HepG2 (cell line): ENCODE measurements around the gene VANGL2. TPM values are rescaled to one million over a fixed set of nuclear protein-coding genes. Genes with fewer than 3 reads are reported as not detected.

Source experiments
- CEBPZ ChIP-seq: IDR thresholded peaks from 2 replicates; pipeline ENCODE4 v1.6.1; 2012; ENCODE audit warnings: low read length, improper control_type of control experiment
- FOXA1 ChIP-seq, 2 experiments: fragments of 450-650 bp in 1 of 2; sonication (generic) in 1 of 2; formaldehyde crosslinking in 1 of 2; IDR thresholded peaks; 2 replicates each; pipeline versions ENCODE4 v1.4.0 to v1.6.1; 2016 to 2020; ENCODE audit warnings: missing genetic modification reagents in 1 of 2
- GATA4 ChIP-seq: sonication (generic); IDR thresholded peaks from 2 replicates; pipeline ENCODE4 v1.6.1; 2016; ENCODE audit warnings: antibody characterized with exemption, low read depth, borderline replicate concordance
- LRRFIP1 ChIP-seq: sonication (generic); formaldehyde crosslinking; conservative IDR thresholded peaks from 2 replicates; pipeline ENCODE4 v1.4.0; 2020; ENCODE audit warnings: missing genetic modification reagents
- ZGPAT ChIP-seq: IDR thresholded peaks from 2 replicates; pipeline ENCODE4 v1.6.1; 2016; ENCODE audit warnings: mild to moderate bottlenecking
- polyA plus RNA-seq, 8 experiments: library from polyadenylated mRNA; depleted of rRNA in 3 of 8; stranded (reverse) in 7 of 8; unstranded in 1 of 8; fragments of >200 nt; fragmentation: Illumina TruSeq in 4 of 8; extraction: Trizol in 4 of 8; gene quantifications; 2 replicates each; pipeline versions ENCODE4 v1.2.1 to v1.2.3, GENCODE V29; 2011 to 2016; ENCODE audit warnings: low read depth in 4 of 8, missing spikeins in 1 of 8, mixed read lengths in 1 of 8; ENCODE audit not compliant: insufficient read depth in 1 of 8
- total RNA-seq, 5 experiments: library from RNA; depleted of rRNA; stranded (reverse); fragments of >200 nt; fragmentation: Illumina TruSeq; extraction: Trizol; gene quantifications; 2 replicates each; pipeline ENCODE4 v1.2.3, GENCODE V29; 2016; ENCODE audit warnings: low read depth in 1 of 5

VANGL2 gene
- total and polyA plus RNA-seq, 2 of the 13 experiments (the other 11 are each of a cell fraction or from before 2014, with no cell fraction given), result 0.09 TPM; not detected in 1

DNA sequence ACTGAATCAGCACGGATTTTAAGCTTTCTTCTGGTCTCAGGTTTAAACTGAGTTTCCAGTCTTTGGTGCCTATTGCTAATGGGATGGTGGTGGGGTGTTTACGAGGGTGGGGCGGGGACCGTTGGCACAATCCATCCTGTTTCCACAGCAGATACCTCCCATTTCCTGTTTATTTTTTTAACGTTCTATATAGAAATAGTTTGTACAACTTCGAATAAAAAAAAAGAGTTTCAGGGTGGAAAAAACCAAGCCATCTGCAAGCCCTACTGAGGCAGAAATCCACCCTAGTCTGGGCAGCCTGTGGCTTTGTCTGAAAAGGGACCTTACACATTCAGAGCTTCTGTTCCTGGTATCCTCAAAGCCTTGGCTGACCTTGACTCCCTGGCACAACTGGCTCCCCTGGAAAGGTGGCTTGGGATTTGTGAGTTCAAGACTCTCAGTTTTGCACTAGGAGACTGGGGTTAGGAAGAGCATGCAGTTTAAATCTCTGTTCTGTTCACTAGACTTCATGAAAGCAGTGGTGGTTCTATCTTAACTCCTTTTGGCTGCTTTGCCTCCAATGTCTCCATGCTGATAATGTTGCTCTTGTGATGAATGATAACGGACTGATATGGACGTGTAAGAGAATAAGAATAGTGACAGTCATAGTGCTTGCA, 46.7 kb downstream of the VANGL2 start (continued):
- TF ChIP-seq LRRFIP1 (CRISPR knock-in tag) (no peak), ZGPAT (CRISPR knock-in tag) (no peak), GATA4 (no peak), FOXA1 (IDR thresholded peaks at IDR 0.05) (no peak), FOXA1 (CRISPR knock-in tag; IDR thresholded peaks at IDR 0.05) (no peak), CEBPZ (no peak)
